Glomerular visceral epithelial cell (primary cell): Measurements from ENCODE around the gene CARNS1.
"Not testable (repeated sequence)": the region's sequence is repeated elsewhere in the genome, so short reads cannot be mapped to it uniquely, and the experiment has no call there.

Source experiments
- DNase-seq: peaks from one replicate; pipeline ENCODE4 v3.0.0-alpha.2; 2016; ENCODE audit errors: extremely low spot score

The CARNS1 gene

DNA sequence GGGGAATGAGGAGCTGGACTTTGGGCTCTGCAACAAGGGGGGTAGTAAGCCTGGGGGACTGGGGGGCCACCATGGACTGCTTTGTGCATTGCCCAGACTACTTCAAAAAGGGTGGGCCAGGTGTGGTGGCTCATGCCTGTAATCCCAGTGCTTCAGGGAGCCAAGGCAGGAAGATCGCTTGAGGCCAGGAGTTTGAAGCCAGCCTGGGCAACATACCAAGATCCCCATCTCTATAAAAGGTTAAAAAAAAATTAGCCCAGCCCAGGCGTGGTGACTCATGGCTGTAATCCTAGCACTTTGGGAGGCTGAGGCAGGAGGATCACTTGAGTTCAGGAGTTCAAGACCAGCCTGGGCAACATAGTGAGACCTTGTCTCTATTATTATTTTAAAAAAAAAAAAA lies 50.1 kb downstream of the CARNS1 start:
- not testable (repeated sequence) for DNase-seq

DNA sequence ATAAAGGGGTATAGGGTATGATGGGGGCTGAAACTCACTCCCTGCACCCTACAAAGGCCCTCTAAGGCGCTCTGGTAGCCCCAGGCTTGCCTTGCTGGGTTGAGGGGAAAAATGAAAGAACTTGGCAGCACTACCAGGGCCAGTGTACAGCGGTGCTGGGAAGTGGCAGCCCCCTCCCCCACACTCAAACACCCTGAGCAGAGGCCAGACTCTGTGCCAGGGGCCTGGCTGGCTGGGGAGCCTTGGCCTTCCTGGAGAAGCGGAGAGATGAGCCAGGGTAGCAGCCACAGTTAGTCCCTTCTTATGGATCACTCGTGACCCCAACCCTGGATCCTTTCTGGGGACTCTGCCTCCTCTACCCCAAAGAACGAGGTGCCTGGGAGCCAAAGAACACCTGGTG lies 50.9 kb downstream of the CARNS1 start:
- DNase-seq: no peak

DNA sequence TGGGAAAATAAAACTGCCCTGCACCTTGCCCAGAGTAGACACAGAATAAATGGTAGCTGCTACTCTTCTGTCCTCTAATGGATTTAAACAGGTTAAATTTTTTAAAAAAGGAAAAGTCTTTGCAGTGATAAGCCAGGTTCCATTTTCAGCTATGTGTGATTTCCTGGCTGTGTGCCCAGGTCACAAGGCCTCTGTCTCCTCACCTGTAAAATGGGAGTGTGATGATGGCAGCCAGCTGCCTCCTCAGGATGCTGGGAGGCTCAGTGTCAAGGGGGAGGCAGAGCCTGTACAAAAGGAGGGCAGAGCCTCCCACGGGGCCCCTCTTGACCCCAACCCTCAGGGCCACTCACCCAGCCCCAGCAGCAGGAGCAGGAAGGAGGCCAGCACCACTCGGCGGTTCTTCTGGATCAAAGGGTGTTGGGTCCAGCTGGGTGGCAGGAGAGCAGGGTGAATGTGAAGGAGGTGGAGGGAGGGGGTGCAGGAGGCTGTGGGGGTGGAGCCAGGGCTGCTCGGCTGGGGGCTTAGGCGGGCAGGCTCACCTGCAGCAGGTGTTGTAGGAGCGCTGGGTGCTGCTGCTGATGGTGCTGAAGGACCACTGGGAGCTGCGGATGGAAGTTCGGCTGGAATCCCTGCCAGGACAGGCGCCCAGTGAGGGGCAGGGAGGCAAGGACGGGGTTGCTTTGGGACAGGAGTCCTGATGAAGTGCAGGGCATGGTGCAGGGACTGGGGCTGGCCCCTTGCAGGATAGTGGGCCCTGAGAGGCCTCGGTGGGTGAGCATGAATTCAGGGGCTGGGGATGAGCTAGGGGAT lies 51.7 kb downstream of the CARNS1 start:
- DNase-seq: no peak

DNA sequence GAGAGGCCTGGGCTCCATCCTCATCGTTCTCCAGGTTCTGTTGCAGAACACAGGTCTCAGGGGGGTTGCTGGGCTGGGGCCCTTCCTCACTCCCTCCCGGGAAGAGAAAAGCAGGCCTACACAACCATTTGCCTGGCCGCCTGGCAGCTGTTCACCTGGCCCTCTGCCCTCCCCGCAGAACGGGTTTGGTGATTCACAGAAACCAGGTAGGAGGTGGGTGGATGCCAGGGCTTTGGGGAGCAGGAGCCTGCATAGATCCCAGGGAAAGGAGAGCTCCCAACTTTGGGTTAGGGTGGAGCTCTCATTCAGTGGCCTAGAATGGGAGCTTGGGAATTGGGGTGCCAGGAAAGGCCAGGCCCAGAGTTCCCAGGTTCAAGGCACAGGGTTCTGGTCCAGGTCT lies 52.6 kb downstream of the CARNS1 start:
- DNase-seq: no peak

DNA sequence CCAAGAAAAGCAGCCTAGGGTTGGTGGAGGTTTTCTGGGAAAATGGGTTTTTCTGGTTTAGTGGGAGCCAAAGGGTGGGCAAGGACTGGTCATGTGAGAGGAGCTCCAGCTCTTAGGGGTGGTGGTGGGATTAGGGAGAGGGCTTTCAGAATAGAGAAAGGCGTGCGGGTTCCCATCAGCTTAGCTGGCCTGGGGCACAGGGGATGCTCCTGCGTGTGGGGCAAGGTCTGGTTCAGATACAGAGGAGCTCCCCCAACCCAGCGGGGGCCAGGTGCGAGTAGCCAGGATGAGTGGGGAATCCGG lies 52.9 kb downstream of the CARNS1 start:
- DNase-seq: no peak

DNA sequence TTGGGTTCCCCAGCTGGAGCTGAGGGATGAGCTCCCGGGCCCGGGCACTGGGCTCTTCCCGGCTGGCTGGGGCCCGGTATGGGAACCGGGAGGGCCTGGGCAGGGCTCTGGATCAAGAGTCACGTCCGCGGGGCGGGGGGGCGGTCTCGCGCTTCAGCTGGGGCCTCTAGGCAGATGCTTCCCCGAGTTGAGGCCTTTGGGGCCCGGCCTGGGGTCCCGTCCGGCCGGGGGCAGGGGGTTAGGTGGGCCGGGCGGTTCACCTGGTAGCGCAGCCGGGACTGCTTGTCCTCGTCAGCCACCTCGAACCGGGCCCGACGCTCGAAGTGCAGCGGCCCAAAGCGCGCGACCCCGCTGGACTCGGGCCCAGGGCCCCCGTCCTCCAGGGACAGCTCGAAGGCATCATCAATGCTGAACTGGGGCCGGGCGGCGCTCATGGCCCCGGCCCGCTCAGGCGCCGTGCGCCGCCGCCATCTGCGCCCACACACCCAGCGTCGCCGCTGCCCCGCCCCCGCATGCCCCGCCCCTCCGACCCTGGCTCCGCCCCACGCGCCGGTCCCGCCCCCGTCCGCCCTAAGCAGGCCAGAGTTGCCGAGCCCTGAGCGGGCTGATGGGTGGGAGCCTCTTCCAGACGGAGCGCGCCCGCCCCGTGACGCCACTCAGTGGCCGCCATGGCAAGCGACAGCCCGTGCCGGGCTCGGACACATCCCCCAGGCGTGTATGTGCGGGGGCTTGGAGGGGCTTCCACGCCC lies 53.5 kb downstream of the CARNS1 start, which contains the start of gene TMEM134:
TSS of gene TMEM134 (minus strand) at position 493 of the 749 bp plus-strand sequence. CDS start at position 434, 59 bp downstream.
- peak; percentile 92 for DNase-seq

DNA sequence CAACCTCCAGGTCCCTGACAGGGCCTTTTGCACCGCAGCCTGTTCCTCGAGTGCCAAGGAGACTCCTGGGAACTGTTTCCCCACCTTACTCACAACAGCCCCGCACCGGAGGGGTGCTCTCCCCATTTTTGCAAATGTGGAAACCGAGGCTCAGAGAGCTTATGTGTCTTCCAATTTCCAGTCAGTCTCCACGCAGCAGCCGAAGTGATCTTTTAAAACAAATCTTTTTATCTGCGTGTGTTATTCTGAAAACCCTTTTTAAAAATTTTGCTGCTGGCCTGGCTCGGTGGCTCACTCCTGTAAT lies 54.0 kb downstream of the CARNS1 start:
- DNase-seq: no peak

DNA sequence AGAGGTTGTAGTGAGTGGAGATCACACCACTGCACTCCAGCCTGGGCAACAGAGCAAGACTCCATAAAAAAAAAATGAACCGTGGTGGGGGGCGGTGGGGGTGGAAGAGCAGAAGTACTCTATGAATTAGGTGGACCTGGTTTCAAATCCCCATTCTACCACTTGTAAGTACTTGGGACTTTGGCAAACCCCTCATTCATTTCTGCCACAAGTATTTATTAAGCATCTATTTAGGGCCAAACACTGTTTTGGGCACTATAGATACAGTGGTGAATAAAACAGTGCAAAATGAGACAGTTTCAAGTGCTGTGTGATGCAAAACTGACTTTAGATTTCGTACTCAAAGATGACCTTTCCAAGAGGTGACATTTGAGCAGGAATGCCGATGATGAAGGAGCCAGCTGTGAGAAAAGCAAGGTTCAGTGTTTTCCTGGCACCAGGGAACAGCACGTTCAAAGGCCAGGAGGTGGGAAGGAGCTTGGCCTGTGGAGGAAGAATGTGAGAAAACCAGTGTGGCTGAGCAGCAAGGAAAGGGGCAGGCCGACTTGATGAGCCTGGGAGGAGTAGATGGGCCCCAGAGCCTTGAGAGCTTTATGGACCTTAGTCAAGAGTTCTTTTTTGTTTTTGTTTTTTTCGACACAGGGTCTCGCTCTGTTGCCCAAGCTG lies 55.0 kb downstream of the CARNS1 start:
- DNase-seq: no peak

DNA sequence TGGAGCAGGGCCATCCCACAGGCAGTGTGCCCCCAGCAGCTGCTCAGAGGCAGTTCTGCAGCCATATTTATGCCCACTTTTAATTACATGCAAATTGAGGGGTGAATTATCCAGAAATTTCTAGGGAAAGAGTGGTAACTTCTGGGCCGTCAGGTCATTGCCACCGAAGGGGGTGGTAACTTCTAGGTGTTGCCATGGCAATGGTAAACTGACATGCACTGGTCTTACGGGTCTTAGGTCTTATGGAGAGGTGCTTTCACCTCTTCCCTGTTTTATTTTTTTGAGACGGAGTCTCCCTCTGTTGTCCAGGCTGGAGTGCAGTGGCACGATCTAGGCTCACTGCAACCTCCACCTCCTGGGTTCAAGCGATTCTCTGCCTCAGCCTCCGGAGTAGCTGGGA lies 57.4 kb downstream of the CARNS1 start:
- DNase-seq: no peak
